ENCODE measurements around the gene SNX11.

- TF ChIP-seq SPI1 (IDR thresholded peaks at IDR 0.05; ENCODE audit: borderline replicate concordance, low read depth): no peak
- TF ChIP-seq, protein P1, sequence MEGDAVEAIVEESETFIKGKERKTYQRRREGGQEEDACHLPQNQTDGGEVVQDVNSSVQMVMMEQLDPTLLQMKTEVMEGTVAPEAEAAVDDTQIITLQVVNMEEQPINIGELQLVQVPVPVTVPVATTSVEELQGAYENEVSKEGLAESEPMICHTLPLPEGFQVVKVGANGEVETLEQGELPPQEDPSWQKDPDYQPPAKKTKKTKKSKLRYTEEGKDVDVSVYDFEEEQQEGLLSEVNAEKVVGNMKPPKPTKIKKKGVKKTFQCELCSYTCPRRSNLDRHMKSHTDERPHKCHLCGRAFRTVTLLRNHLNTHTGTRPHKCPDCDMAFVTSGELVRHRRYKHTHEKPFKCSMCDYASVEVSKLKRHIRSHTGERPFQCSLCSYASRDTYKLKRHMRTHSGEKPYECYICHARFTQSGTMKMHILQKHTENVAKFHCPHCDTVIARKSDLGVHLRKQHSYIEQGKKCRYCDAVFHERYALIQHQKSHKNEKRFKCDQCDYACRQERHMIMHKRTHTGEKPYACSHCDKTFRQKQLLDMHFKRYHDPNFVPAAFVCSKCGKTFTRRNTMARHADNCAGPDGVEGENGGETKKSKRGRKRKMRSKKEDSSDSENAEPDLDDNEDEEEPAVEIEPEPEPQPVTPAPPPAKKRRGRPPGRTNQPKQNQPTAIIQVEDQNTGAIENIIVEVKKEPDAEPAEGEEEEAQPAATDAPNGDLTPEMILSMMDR (IDR thresholded peaks at IDR 0.05; ENCODE audit: insufficient read depth, low read length): no peak
Measured at GRCh38 chr17:48143629-48144028, 36.1 kb downstream of the SNX11 start.

Data from HL-60 (cell line).